Nephron progenitor cell (in vitro differentiated cells): ENCODE data around the gene RCAN2.

Experiments
- DNase-seq: peaks from one replicate; pipeline ENCODE4 v3.0.0; 2021
- H3K27ac Mint-ChIP-seq: 2 replicates; pipeline ENCODE4 v1.8.0; 2021; ENCODE audit warnings: mild to moderate bottlenecking, moderate library complexity, mixed read lengths
- H3K27me3 Mint-ChIP-seq: 2 replicates; pipeline ENCODE4 v1.8.0; 2021; ENCODE audit warnings: mild to moderate bottlenecking, low read depth, mixed read lengths; ENCODE audit not compliant: poor library complexity
- H3K36me3 Mint-ChIP-seq: 2 replicates; pipeline ENCODE4 v1.8.0; 2021; ENCODE audit warnings: low read depth, mixed read lengths
- H3K4me1 Mint-ChIP-seq: 2 replicates; pipeline ENCODE4 v1.8.0; 2021; ENCODE audit warnings: mixed read lengths
- H3K4me3 Mint-ChIP-seq: 2 replicates; pipeline ENCODE4 v1.8.0; 2021; ENCODE audit warnings: mild to moderate bottlenecking, moderate library complexity, mixed read lengths
- H3K9me3 Mint-ChIP-seq: 2 replicates; pipeline ENCODE4 v1.8.0; 2021; ENCODE audit warnings: mild to moderate bottlenecking, moderate library complexity, mixed read lengths
- TF ChIP-seq, protein P1 (sequence below): fragments of 200-600 bp; sonication (generic); IDR thresholded peaks from 2 replicates; pipeline ENCODE4 v1.5.0; 2021; ENCODE audit warnings: antibody characterized with exemption

The RCAN2 gene

DNA sequence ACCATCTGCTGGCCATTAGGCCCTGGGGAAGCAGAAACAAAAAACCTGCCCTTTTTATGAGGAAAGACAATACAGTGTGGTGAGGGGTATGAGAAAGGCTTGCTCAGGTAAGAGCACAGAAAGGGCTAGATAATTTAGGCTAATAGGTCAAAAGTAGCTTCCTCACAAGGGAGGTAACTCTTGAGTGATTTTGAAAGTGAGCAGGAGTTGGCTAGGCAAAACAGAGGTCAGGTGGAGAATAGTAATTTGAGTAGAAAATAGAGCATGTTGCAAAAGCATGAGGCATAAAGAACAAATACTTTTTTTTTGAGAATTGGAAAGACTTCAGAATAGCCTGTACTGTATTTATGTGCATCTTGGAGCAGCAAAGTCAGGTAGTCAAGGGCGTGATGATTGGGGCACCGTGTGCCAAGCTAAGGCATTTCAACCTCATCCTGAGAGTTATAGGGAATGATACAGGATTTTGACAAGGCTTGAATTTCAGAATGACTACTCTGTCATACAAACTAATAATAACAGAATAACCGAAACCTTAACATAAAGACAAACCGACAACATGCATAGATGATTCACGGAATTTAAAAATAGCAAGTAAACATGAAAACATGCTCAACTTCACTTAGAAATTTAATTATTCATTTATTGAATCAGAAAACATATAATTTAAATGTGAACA lies 197.5 kb downstream of the RCAN2 start:
- TF ChIP-seq, protein P1, sequence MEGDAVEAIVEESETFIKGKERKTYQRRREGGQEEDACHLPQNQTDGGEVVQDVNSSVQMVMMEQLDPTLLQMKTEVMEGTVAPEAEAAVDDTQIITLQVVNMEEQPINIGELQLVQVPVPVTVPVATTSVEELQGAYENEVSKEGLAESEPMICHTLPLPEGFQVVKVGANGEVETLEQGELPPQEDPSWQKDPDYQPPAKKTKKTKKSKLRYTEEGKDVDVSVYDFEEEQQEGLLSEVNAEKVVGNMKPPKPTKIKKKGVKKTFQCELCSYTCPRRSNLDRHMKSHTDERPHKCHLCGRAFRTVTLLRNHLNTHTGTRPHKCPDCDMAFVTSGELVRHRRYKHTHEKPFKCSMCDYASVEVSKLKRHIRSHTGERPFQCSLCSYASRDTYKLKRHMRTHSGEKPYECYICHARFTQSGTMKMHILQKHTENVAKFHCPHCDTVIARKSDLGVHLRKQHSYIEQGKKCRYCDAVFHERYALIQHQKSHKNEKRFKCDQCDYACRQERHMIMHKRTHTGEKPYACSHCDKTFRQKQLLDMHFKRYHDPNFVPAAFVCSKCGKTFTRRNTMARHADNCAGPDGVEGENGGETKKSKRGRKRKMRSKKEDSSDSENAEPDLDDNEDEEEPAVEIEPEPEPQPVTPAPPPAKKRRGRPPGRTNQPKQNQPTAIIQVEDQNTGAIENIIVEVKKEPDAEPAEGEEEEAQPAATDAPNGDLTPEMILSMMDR = no peak
- no peak overlapping the region for H3K27ac Mint-ChIP-seq
- H3K27me3 Mint-ChIP-seq = no peaks in the 10 kb centered on the region
- no peak for DNase-seq
- H3K36me3 Mint-ChIP-seq = no peaks in the 10 kb centered on the region
- no peaks in the 10 kb centered on the region for H3K4me1 Mint-ChIP-seq
- no peak overlapping the region for H3K4me3 Mint-ChIP-seq
- no peaks in the 10 kb centered on the region for H3K9me3 Mint-ChIP-seq

DNA sequence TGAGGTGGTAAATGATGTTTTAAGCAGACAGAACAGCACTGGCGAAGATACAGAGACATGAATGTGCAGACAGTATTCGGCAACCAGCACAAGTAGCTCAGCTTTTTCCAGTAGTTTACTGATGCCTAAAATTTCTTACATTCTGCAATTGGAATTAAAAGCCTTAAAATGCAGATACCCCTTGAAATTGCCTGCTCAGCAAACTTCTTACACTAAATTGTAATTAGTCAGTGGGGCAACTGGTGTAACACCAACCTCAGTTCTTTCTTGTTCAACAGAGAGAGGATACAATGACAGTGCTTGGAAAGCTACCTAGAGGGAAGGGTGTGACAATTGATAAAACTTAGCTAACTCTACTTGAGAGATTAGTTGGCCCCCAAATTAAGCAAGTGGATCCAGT lies 199.4 kb downstream of the RCAN2 start:
- no peak for DNase-seq
- Mint-ChIP-seq H3K27ac (no peak overlapping the region), H3K36me3 (no peaks in the 10 kb centered on the region), H3K4me1 (peaks cover 9% of the 10 kb centered on the region), H3K4me3 (no peak overlapping the region), H3K9me3 (no peaks in the 10 kb centered on the region), H3K27me3 (no peaks in the 10 kb centered on the region)
- TF ChIP-seq, protein P1 = no peak

DNA sequence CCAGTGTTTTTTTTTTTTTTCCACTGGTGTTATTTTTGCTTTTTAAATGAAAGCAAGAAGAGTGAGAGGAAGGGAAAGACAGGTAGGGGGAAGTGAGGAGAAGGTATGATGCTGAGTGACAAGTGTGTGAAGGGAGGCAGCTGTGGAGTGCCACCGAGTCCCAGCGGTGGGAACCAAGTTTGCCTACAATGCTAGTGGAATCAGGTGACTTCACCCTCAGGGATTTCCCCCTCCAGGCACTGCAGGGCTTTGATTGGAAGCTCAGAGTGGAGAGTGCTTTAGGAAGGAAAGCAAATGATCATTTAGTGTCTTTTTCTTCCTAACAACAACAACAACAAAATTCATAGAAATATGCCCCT lies 200.0 kb downstream of the RCAN2 start:
- Mint-ChIP-seq H3K36me3 (no peaks in the 10 kb centered on the region), H3K27ac (no peak overlapping the region), H3K9me3 (no peaks in the 10 kb centered on the region), H3K4me3 (no peak overlapping the region), H3K4me1 (peaks cover 9% of the 10 kb centered on the region), H3K27me3 (no peaks in the 10 kb centered on the region)
- DNase-seq = no peak
- TF ChIP-seq, protein P1 = no peak

DNA sequence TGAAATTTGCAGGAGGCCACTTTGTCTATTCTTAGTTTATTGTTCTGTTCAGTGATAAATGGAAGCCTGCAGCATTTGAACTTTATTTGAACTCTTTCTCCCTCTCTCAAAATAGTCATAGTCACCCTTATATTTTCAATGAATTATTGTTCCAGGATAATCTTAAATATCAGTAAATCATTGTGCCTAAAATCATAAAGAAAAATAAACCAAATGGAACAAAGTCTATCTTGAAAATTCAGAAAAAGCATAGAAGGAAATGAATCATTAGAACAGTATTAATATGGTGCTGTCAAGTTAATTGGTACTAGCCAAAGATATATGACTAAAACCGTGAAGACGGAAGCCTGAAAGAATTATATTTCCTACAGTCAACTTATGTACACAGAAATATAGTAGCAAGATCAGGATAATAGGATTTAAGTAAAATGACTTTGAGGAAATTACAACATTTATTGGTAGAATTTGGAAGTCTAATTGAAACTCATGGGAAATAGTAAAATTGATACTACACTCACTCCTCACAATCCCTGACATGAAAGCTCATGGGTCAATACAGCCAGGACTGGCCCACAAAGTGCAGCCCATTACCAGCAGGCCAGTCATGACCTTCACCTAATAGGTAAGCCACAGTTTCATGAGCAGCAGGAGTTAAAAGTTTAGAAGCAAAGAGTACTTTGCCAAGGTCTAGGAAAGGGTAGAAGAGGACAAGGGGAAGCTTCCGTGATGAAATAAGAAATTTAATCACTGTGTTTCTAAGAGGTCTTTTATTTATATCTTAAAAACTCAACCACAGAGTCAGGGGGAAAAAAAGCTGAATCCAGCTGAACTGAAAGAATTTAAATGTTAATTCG lies 200.6 kb downstream of the RCAN2 start:
- no peaks in the 10 kb centered on the region for H3K9me3 Mint-ChIP-seq
- no peaks in the 10 kb centered on the region for H3K36me3 Mint-ChIP-seq
- H3K27ac Mint-ChIP-seq = no peak overlapping the region
- no peak overlapping the region for H3K4me3 Mint-ChIP-seq
- peaks cover 9% of the 10 kb centered on the region for H3K4me1 Mint-ChIP-seq
- DNase-seq = no peak
- H3K27me3 Mint-ChIP-seq = no peaks in the 10 kb centered on the region
- TF ChIP-seq, protein P1 = no peak

DNA sequence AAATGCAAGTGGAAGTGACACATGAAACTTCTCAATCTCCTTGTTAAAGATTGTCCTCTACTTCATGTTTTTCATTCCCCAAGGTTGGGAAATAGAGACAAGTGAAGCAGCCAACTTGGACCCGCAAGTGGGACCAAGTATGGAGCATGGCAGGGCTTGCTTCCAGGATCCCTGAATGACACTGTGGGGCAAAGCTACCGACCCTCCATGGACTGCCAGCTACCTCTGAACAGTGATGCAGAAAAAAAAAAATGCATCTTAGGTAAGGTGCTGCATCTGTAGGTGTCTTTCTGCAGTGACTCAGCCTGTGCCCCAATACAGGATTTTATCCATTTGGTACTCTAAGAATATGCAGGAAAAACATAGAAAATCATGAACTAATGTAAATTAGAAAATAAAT lies 201.4 kb downstream of the RCAN2 start:
- Mint-ChIP-seq H3K4me1 (peaks cover 9% of the 10 kb centered on the region), H3K27me3 (no peaks in the 10 kb centered on the region), H3K27ac (no peak overlapping the region), H3K4me3 (no peak overlapping the region), H3K9me3 (no peaks in the 10 kb centered on the region), H3K36me3 (no peaks in the 10 kb centered on the region)
- TF ChIP-seq, protein P1 = no peak
- no peak for DNase-seq
